K562 (cell line): ENCODE measurements around the gene SGK1. TPM values are rescaled to one million over a fixed set of nuclear protein-coding genes. Genes with fewer than 3 reads are reported as not detected.

Experiments used
- ATF1 ChIP-seq, 2 experiments: fragments of 450-650 bp in 1 of 2; IDR thresholded peaks; 2 replicates each; pipeline ENCODE4 v1.6.1; 2016; ENCODE audit warnings: missing compliant biosample characterization in 1 of 2, missing genetic modification characterization in 1 of 2
- CLOCK ChIP-seq: fragments of 250-450 bp; sonication (Bioruptor Pico); IDR thresholded peaks from 2 replicates; pipeline ENCODE4 v1.4.0; 2020; ENCODE audit warnings: mild to moderate bottlenecking, moderate library complexity, borderline replicate concordance
- CREBBP ChIP-seq: IDR thresholded peaks from one replicate; pipeline ENCODE4 v1.6.1; 2012; ENCODE audit warnings: low read depth, mild to moderate bottlenecking, control low read depth, inconsistent platforms, low read length
- HMG20B ChIP-seq: fragments of 250-450 bp; sonication (Bioruptor Pico); IDR thresholded peaks from 2 replicates; pipeline ENCODE4 v1.5.0; 2021; ENCODE audit warnings: mild to moderate bottlenecking
- HNRNPH1 ChIP-seq: fragments of 200-400 bp; formaldehyde crosslinking; optimal IDR thresholded peaks from 2 replicates; pipeline ENCODE3; 2017; ENCODE audit warnings: low read depth, mild to moderate bottlenecking, low read length, moderate library complexity
- MEIS2 ChIP-seq: fragments of 450-650 bp; IDR thresholded peaks from 2 replicates; pipeline ENCODE4 v1.6.1; 2014; ENCODE audit warnings: mild to moderate bottlenecking; ENCODE audit not compliant: partially characterized antibody
- OTX1 ChIP-seq: fragments of 450-650 bp; formaldehyde crosslinking; IDR thresholded peaks from 2 replicates; pipeline ENCODE4 v1.4.0; 2022; ENCODE audit warnings: mild to moderate bottlenecking
- ZNF165 ChIP-seq: fragments of 250-450 bp; sonication (Bioruptor Pico); IDR thresholded peaks from 2 replicates; pipeline ENCODE4 v1.4.0; 2020; ENCODE audit warnings: borderline replicate concordance
- ZNF444 ChIP-seq: fragments of 250-450 bp; sonication (Bioruptor Pico); IDR thresholded peaks from 2 replicates; pipeline ENCODE4 v1.4.0; 2020; ENCODE audit warnings: mild to moderate bottlenecking, moderate library complexity
- polyA plus RNA-seq, 8 experiments: library from polyadenylated mRNA; depleted of rRNA in 4 of 8; stranded (reverse) in 5 of 8; unstranded in 3 of 8; fragments of >200 nt; fragmentation: Nextera tagmentation in 2 of 8; fragmentation: Illumina TruSeq in 1 of 8; extraction: Ambion mirVana in 2 of 8; extraction: Trizol in 1 of 8; gene quantifications; 2 replicates each; pipeline versions ENCODE4 v1.2.1 to v1.2.3, GENCODE V29; 2011 to 2014; ENCODE audit warnings: inconsistent platforms in 1 of 8, missing spikeins in 1 of 8
- total RNA-seq, 7 experiments: library from RNA; depleted of rRNA in 6 of 7; stranded (reverse); fragments of >200 nt in 6 of 7; fragmentation: Illumina TruSeq in 2 of 7; extraction: Trizol in 2 of 7; gene quantifications; 2 replicates each; pipeline versions ENCODE4 v1.2.1 to v1.2.3, GENCODE V29; 2011 to 2021; ENCODE audit warnings: low replicate concordance in 1 of 7
- TF ChIP-seq, protein P1 (sequence below): fragments of 450-650 bp; IDR thresholded peaks from 2 replicates; pipeline ENCODE4 v1.7.0; 2016; ENCODE audit warnings: borderline replicate concordance
- TF ChIP-seq, protein P2 (sequence below): fragments of 150-350 bp; conservative IDR thresholded peaks from 2 replicates; pipeline ENCODE4 v1.6.1; 2014; ENCODE audit warnings: low read length

The SGK1 gene
- total and polyA plus RNA-seq, 9 of the 15 experiments (the other 6 are each of a cell fraction or from before 2014, with no cell fraction given) = 3.5 to 7.2 (median 3.9) TPM

DNA sequence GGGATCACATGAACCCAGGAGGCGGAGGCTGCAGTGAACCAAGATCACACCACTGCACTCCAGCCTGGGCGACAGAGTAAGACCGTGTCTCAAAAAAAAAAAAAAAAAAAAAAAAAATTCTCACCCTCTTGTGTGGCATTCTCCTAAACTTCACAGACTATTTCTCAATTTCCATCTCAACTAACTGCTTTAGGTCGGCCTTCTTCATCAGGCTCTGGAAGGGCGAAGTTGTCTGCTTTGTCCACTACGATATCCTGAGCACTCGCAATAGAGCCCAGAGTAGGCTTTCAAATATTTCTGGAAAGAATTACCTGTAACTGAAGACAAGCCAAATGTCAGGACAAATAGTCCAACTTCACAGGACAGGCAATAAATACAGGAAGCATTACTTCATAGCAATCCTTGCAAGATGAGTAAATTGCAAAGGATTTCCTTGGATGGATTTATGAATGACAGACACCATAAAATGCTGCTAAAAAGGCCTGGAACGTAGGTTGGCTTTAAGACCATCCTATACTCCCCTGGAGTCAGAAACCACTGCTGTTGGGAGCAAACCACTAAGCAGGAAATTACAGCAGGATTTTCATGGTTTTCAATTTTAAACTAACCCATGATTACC lies 149.2 kb downstream of the SGK1 start (continued):
- TF ChIP-seq MEIS2 (no peak), OTX1 (CRISPR knock-in tag) (no peak), ATF1 (CRISPR knock-in tag; IDR thresholded peaks at IDR 0.05) (no peak), ATF1 (tag; IDR thresholded peaks at IDR 0.05) (no peak), CLOCK (CRISPR knock-in tag) (no peak), HNRNPH1 (no peak), ZNF165 (CRISPR knock-in tag) (no peak), ZNF444 (CRISPR knock-in tag) (no peak), HMG20B (CRISPR knock-in tag) (no peak), CREBBP (no peak)
- TF ChIP-seq, protein P1, sequence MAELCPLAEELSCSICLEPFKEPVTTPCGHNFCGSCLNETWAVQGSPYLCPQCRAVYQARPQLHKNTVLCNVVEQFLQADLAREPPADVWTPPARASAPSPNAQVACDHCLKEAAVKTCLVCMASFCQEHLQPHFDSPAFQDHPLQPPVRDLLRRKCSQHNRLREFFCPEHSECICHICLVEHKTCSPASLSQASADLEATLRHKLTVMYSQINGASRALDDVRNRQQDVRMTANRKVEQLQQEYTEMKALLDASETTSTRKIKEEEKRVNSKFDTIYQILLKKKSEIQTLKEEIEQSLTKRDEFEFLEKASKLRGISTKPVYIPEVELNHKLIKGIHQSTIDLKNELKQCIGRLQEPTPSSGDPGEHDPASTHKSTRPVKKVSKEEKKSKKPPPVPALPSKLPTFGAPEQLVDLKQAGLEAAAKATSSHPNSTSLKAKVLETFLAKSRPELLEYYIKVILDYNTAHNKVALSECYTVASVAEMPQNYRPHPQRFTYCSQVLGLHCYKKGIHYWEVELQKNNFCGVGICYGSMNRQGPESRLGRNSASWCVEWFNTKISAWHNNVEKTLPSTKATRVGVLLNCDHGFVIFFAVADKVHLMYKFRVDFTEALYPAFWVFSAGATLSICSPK = no peak
- TF ChIP-seq, protein P2, sequence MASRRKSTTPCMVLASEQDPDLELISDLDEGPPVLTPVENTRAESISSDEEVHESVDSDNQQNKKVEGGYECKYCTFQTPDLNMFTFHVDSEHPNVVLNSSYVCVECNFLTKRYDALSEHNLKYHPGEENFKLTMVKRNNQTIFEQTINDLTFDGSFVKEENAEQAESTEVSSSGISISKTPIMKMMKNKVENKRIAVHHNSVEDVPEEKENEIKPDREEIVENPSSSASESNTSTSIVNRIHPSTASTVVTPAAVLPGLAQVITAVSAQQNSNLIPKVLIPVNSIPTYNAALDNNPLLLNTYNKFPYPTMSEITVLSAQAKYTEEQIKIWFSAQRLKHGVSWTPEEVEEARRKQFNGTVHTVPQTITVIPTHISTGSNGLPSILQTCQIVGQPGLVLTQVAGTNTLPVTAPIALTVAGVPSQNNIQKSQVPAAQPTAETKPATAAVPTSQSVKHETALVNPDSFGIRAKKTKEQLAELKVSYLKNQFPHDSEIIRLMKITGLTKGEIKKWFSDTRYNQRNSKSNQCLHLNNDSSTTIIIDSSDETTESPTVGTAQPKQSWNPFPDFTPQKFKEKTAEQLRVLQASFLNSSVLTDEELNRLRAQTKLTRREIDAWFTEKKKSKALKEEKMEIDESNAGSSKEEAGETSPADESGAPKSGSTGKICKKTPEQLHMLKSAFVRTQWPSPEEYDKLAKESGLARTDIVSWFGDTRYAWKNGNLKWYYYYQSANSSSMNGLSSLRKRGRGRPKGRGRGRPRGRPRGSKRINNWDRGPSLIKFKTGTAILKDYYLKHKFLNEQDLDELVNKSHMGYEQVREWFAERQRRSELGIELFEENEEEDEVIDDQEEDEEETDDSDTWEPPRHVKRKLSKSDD = no peak
